K562 (cell line): ENCODE measurements around the gene TBL1X. TPM values are rescaled to one million over a fixed set of nuclear protein-coding genes. Genes with fewer than 3 reads are reported as not detected.

ENCODE experiments used
- ATAC-seq: fragments of 200-7000 bp; cut with Tn5 transposase; 3 replicates; pipeline ENCODE4 v1.9.1; 2020; ENCODE audit warnings: moderate library complexity
- BruUV-seq: library from RNA; stranded (reverse); fragments of 400-500 nt; replicated peaks from 2 replicates; lab custom pipeline; 2021; lab: Mats Ljungman, UMichigan
- CTCF ChIA-PET: fragments of 300-600 bp; formaldehyde crosslinking; extraction: SDS; loops from one replicate; lab custom pipeline; 2021; ENCODE audit warnings: low intra/inter-chr PET ratio; lab: Yijun Ruan, JAX
- POLR2A ChIA-PET: fragments of 300-600, 350-650 bp; sonication (Branson Sonifier 250); formaldehyde crosslinking; extraction: SDS; loops from one replicate; lab custom pipeline; 2021; ENCODE audit warnings: antibody characterized with exemption, inconsistent platforms; lab: Yijun Ruan, JAX
- DNase-seq, 4 experiments: peaks; one replicate each; pipeline versions ENCODE4 v3.0.0 to v3.0.0-alpha.2; 2011 to 2018; ENCODE audit warnings: low spot score in 3 of 4, mixed read lengths in 3 of 4; ENCODE audit errors: extremely low read depth in 1 of 4
- FAIRE-seq: peaks from 2 replicates; lab custom pipeline; 2011; peaks lifted over from hg19 to GRCh38; lab: Jason Lieb, UNC
- H2AFZ ChIP-seq: 2 replicates; pipeline ENCODE4 v1.6.0; 2011; ENCODE audit warnings: low read depth, low read length, control low read depth, inconsistent platforms
- H3K27ac ChIP-seq: fragments of 200-600 bp; 3 replicates; pipeline ENCODE4 v1.8.0; 2011; ENCODE audit warnings: low read depth, mild to moderate bottlenecking, control low read depth, inconsistent platforms, low read length, moderate library complexity, mixed read lengths; ENCODE audit errors: extremely low read depth
- H3K27me3 ChIP-seq, 2 experiments: fragments of 300-600 bp in 1 of 2; 2 replicates in 1 of 2; 3 replicates in 1 of 2; pipeline versions ENCODE4 v1.6.0 to v1.8.0; 2011; ENCODE audit warnings: inconsistent platforms in 2 of 2, low read length in 2 of 2, mild to moderate bottlenecking in 1 of 2, mixed read lengths in 1 of 2, moderate library complexity in 1 of 2; ENCODE audit not compliant: control insufficient read depth in 2 of 2, insufficient read depth in 2 of 2
- H3K36me3 ChIP-seq: fragments of 300-600 bp; 3 replicates; pipeline ENCODE4 v1.8.0; 2011; ENCODE audit warnings: mild to moderate bottlenecking, low read length, inconsistent platforms; ENCODE audit not compliant: control insufficient read depth, insufficient read depth
- H3K4me1 ChIP-seq, 2 experiments: fragments of 200-600 bp in 1 of 2; replicated peaks in 1 of 2; 2 replicates in 1 of 2; 3 replicates in 1 of 2; pipeline versions ENCODE4 v1.5.1 to v1.8.0; 2011; ENCODE audit warnings: inconsistent platforms in 2 of 2, low read length in 2 of 2, mild to moderate bottlenecking in 1 of 2, mixed read lengths in 1 of 2, moderate library complexity in 1 of 2; ENCODE audit not compliant: control insufficient read depth in 2 of 2, insufficient read depth in 2 of 2
- H3K4me2 ChIP-seq: 2 replicates; pipeline ENCODE4 v1.6.1; 2011; ENCODE audit warnings: low read length, control low read depth, inconsistent platforms, mixed read lengths; ENCODE audit not compliant: insufficient read depth
- H3K4me3 ChIP-seq: fragments of 200-600 bp; sonication (generic), shearing (Covaris generic); 2 replicates; pipeline ENCODE4 v1.5.1; 2016; ENCODE audit warnings: control low read depth, inconsistent platforms
- H3K79me2 ChIP-seq: fragments of 200-600 bp; 3 replicates; pipeline ENCODE4 v1.8.0; 2011; ENCODE audit warnings: low read length, inconsistent platforms; ENCODE audit not compliant: control insufficient read depth, insufficient read depth
- H3K9ac ChIP-seq, 2 experiments: 2 replicates each; pipeline versions ENCODE4 v1.6.0 to v1.6.1; 2011; ENCODE audit warnings: low read depth in 2 of 2, low read length in 2 of 2, control low read depth in 1 of 2, inconsistent platforms in 1 of 2, mild to moderate bottlenecking in 1 of 2, mixed read lengths in 1 of 2; ENCODE audit not compliant: insufficient read depth in 1 of 2
- H3K9me1 ChIP-seq: one replicate; pipeline ENCODE4 v1.6.0; 2011; ENCODE audit warnings: inconsistent platforms, mild to moderate bottlenecking, low read length, moderate library complexity; ENCODE audit not compliant: control insufficient read depth, insufficient read depth
- H3K9me3 ChIP-seq: replicated peaks from 2 replicates; pipeline ENCODE4 v1.5.1; 2011; ENCODE audit warnings: low read depth, low read length, inconsistent platforms; ENCODE audit not compliant: control insufficient read depth, insufficient read depth
- H4K20me1 ChIP-seq: replicated peaks from 2 replicates; pipeline ENCODE4 v1.6.1; 2011; ENCODE audit warnings: low read length, inconsistent platforms, mixed read lengths; ENCODE audit not compliant: control insufficient read depth, insufficient read depth
- BMI1 ChIP-seq: fragments of 150-350 bp; IDR thresholded peaks from 2 replicates; pipeline ENCODE4 v1.6.1; 2014; ENCODE audit warnings: low read length
- DPF2 ChIP-seq: fragments of 450-650 bp; IDR thresholded peaks from 2 replicates; pipeline ENCODE4 v1.6.1; 2016
- NFE2 ChIP-seq: IDR thresholded peaks from 2 replicates; pipeline ENCODE4 v1.6.1; 2014; ENCODE audit warnings: antibody characterized with exemption, low read depth
- ZNF699 ChIP-seq: fragments of 250-450 bp; sonication (Bioruptor Pico); IDR thresholded peaks from 2 replicates; pipeline ENCODE4 v1.8.0; 2021; ENCODE audit warnings: mild to moderate bottlenecking, moderate library complexity; ENCODE audit not compliant: insufficient replicate concordance
- WGBS: fragments of 100-300 bp; shearing (Covaris generic); methylation state at CpG from one replicate; pipeline ENCODE4 v1.1.6; 2016; ENCODE audit warnings: low coverage, mixed read lengths; ENCODE audit not compliant: insufficient coverage; ENCODE audit errors: missing lambda C conversion rate; 5-methylcytosine and 5-hydroxymethylcytosine counted together
- in situ Hi-C: fragments of 300-500 bp; cut with MboI; formaldehyde crosslinking; loops from 4 replicates; pipeline ENCODE4 v1.15.0; 2018; ENCODE audit warnings: inconsistent platforms, mixed read lengths
- intact Hi-C: fragments of 100-400 bp; cut with micrococcal nuclease; formaldehyde crosslinking; loops from 2 replicates; pipeline ENCODE4 v1.14.2; 2022
- polyA plus RNA-seq, 8 experiments: library from polyadenylated mRNA; depleted of rRNA in 4 of 8; stranded (reverse) in 5 of 8; unstranded in 3 of 8; fragments of >200 nt; fragmentation: Nextera tagmentation in 2 of 8; fragmentation: Illumina TruSeq in 1 of 8; extraction: Ambion mirVana in 2 of 8; extraction: Trizol in 1 of 8; gene quantifications; 2 replicates each; pipeline versions ENCODE4 v1.2.1 to v1.2.3, GENCODE V29; 2011 to 2014; ENCODE audit warnings: inconsistent platforms in 1 of 8, missing spikeins in 1 of 8
- total RNA-seq, 7 experiments: library from RNA; depleted of rRNA in 6 of 7; stranded (reverse); fragments of >200 nt in 6 of 7; fragmentation: Illumina TruSeq in 2 of 7; extraction: Trizol in 2 of 7; gene quantifications; 2 replicates each; pipeline versions ENCODE4 v1.2.1 to v1.2.3, GENCODE V29; 2011 to 2021; ENCODE audit warnings: low replicate concordance in 1 of 7
- TF ChIP-seq, protein P1 (sequence below): fragments of 450-650 bp; IDR thresholded peaks from 2 replicates; pipeline ENCODE4 v1.6.1; 2014; ENCODE audit warnings: low read depth, mild to moderate bottlenecking, moderate library complexity, borderline replicate concordance

TBL1X gene
- total and polyA plus RNA-seq, 9 of the 15 experiments (the other 6 are each of a cell fraction or from before 2014, with no cell fraction given) = 6.0 to 49.6 (median 19.7) TPM

DNA sequence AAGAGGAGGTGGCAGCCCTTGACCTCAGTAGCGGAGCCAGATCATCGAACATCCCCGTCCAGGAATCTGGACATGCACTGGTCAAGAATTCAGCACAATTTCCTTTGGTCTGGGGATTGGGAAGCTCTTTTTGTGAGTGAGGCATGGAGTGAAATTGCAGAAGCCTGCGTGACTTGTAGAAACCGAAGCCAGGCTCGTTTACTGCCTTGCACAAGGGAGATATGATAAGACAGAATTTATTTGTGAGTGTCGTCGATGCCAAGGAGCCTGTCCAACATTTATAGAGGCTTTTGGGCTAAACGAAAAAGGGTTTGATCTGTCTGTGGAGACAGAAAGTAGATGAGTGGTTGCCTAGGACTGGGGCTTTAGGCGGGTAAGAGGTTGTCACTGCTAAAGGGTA, 50.6 kb downstream of the TBL1X start:
- Histone ChIP-seq H3K9ac (peak overlapping the region in 1 of 2 experiments; percentile 2; a peak in 1 of 4 replicates), H4K20me1 (peaks cover 30% of the 10 kb centered on the region), H3K4me1 (peaks cover 21 to 53% of the 10 kb centered on the region in 2 experiments; a peak in 4 of 5 replicates)
- FAIRE-seq = peak; percentile 35
- intact Hi-C loops = loop anchor here (5.0 kb wide), 1 partner anchor 163 kb away; no protein-coding TSS in a partner anchor
- CTCF ChIA-PET = no interaction called here
- TF ChIP-seq ZNF699 (CRISPR knock-in tag) = no peak
- TF ChIP-seq BMI1 = no peak
- TF ChIP-seq, protein P1, sequence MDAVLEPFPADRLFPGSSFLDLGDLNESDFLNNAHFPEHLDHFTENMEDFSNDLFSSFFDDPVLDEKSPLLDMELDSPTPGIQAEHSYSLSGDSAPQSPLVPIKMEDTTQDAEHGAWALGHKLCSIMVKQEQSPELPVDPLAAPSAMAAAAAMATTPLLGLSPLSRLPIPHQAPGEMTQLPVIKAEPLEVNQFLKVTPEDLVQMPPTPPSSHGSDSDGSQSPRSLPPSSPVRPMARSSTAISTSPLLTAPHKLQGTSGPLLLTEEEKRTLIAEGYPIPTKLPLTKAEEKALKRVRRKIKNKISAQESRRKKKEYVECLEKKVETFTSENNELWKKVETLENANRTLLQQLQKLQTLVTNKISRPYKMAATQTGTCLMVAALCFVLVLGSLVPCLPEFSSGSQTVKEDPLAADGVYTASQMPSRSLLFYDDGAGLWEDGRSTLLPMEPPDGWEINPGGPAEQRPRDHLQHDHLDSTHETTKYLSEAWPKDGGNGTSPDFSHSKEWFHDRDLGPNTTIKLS = no peak
- TF ChIP-seq DPF2 = no peak
- TF ChIP-seq NFE2 = 0 out of 2 replicates have a peak, but pooled peaks have one; percentile 12
- TF ChIP-seq, all 486 proteins: peak for 1
- DNase-seq (peak in 1 of 4 experiments; percentile 26), ATAC-seq (peak; percentile 14)
- Histone ChIP-seq H3K9me1 (peaks cover 4% of the 10 kb centered on the region), H3K9me3 (no peaks in the 10 kb centered on the region), H3K27me3 (no peaks in the 10 kb centered on the region), H3K36me3 (peaks cover 11% of the 10 kb centered on the region; the same call in 1 of the 3 replicates), H3K27ac (peak overlapping the region; percentile 64), H3K79me2 (peaks cover 50% of the 10 kb centered on the region), H3K4me3 (no peak overlapping the region), H2AFZ (no peak overlapping the region), H3K4me2 (peak overlapping the region; percentile 44)
- WGBS = 22% methylated on average over 7 of the region's 10 CpGs
- BruUV-seq = no TSS peak
- POLR2A ChIA-PET = interaction anchor here (0.9 to 1.4 kb wide), 3 partner anchors 11 to 44 kb away, joined by 3 to 7 read pairs (median 5); no protein-coding TSS in a partner anchor
- in situ Hi-C loops = no loop called here
